Measurements from ENCODE around the gene USP7. TPM values are rescaled to one million over a fixed set of nuclear protein-coding genes. Genes with fewer than 3 reads are reported as not detected.
"Not testable (repeated sequence)": the region's sequence is repeated elsewhere in the genome, so short reads cannot be mapped to it uniquely, and the experiment has no call there.

Gene USP7
- total RNA-seq, 1 donor = 55.3 TPM

DNA sequence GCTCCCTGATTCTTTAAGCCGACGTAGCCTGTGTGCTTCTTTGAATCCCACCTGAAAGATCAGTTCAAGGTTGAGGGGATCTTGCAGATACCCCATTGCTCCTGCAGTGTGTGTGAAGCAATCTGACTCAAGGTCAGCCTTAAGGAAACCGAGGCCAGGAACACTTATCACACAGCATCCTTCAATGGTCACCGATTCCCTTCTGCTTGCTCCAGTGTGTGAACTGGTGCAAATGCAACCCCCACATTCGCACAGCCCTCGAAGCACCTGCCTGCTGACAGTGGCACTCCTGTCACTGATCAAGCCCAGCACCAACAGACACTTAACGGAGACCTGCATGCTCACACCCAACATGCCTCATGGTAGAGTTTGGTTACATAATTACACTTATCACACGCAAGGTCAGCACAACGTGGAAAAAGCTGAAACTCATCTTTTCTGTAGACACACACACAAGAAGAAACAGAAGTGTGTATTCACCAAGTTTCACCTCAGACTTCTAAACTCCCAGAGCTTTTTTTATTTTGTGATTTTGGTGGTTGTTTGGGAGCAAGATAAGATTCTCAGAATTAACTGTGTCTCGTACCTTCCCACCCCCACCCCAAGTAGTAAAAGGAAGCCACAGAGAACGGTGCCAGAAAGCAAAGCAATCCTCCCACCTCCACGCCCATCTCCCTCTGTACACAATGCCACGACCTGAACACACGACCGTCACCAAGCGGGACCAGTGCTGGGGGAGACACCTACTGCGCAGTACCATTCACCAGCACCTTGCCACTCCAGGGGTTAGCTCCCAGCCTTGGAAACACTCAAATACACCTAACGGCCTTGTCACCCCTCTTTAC, 44.4 kb downstream of the USP7 start:
- no peak for DNase-seq (ENCODE audit: low read depth)
- TF ChIP-seq, protein P1, sequence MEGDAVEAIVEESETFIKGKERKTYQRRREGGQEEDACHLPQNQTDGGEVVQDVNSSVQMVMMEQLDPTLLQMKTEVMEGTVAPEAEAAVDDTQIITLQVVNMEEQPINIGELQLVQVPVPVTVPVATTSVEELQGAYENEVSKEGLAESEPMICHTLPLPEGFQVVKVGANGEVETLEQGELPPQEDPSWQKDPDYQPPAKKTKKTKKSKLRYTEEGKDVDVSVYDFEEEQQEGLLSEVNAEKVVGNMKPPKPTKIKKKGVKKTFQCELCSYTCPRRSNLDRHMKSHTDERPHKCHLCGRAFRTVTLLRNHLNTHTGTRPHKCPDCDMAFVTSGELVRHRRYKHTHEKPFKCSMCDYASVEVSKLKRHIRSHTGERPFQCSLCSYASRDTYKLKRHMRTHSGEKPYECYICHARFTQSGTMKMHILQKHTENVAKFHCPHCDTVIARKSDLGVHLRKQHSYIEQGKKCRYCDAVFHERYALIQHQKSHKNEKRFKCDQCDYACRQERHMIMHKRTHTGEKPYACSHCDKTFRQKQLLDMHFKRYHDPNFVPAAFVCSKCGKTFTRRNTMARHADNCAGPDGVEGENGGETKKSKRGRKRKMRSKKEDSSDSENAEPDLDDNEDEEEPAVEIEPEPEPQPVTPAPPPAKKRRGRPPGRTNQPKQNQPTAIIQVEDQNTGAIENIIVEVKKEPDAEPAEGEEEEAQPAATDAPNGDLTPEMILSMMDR (IDR thresholded peaks at IDR 0.05; ENCODE audit: insufficient read depth, low read length) = no peak
- H3K4me3 ChIP-seq (ENCODE audit: low read depth, low read length) = no peak overlapping the region

DNA sequence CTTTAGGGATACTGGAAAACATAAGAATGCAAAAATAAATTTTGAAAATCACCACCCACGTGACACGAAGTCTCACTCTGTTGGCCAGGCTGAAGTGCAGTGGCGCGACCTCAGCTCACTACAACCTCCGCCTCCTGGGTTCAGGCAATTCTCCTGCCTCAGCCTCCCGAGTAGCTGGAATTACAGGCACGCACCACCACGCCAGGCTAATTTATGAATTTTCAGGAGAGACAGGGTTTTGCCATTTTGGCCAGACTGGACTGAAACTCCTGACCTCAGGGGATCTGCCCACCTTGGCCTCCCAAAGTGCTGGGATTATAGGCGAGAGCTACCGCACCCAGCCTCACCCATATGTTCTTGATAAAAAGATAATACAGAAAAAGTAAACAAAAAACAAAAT, 46.4 kb downstream of the USP7 start:
- DNase-seq (ENCODE audit: low read depth); H3K4me3 ChIP-seq (ENCODE audit: low read depth, low read length): not testable (repeated sequence)

DNA sequence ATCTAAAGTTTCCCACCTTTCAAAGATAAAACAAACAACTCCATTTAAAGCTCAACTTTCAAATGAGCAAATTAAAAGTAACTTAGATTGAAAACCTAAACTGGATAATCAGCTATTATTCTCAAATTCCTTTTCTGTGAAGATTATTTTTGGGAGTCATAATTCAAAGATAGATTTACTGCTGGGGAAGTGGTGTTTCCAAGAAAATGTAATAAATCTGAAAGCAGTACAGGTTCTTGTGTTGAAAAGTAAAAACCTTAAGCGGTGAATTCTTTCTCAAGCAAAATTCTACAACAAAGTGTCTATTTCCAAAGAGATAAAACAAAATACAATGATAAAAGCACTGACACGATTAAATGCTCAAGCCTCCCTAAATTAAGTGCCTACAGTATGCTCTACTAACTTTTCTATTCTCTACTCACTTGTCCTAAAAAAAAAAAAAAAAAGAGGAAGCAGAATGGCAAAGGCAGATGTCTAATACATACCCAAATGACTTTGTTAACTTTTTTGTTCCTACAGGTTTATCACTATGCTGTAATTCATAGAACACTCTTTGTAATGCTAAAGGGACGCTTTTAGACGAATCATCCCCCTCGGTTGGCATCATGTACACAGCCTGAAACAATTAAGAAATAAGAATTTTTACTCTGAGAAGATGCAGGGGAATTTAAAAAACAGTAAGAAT, 47.0 kb downstream of the USP7 start:
- TF ChIP-seq, protein P1 (IDR thresholded peaks at IDR 0.05; ENCODE audit: insufficient read depth, low read length) = no peak
- DNase-seq (ENCODE audit: low read depth) = no peak
- H3K4me3 ChIP-seq (ENCODE audit: low read depth, low read length) = no peak overlapping the region

DNA sequence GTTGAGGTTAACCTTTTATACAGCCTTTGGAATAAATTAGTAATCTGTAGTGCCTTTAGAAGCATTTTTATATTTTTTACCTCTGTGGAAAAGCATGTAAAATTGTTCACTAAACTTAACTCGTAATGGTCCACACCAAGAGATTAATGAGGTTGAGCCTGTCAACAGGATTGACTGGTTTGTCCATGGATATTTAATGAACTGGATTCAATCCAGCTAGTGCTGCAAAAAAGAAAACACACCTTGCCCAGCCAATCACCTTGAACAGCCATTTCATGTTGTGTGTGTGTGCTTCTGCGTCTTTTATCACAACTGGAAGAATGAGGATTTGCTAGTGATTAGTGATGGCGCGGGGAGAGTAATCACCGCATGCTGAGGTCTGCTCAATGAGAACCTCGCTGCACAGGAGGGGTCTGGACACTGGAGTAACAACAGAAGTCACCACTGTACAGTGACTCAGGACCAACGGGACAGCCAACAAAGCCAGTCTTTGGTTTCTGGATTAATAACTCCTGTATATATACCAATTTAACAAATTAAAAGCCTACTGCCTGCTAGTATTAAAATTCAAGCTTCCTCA, 47.9 kb downstream of the USP7 start:
- TF ChIP-seq, protein P1 (IDR thresholded peaks at IDR 0.05; ENCODE audit: insufficient read depth, low read length) = no peak
- no peak for DNase-seq (ENCODE audit: low read depth)
- H3K4me3 ChIP-seq (ENCODE audit: low read depth, low read length) = no peak overlapping the region

DNA sequence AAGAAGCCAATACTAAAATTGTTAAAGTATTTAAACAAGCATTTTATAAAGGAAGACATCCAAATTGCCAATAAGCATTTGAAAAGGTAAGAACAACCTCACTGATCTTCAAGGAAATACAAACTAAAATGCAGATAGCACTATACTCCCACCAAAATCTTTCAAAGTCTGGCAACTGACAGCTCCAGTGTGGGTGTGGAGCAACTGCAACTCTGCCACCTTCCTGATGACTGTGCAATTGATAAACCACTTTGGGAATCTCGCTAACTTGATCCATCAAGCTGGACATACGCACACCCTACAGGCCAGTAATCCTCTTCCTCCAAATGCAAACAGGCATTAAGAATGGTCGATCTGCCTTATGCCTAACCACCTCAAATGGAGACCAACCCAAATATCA, 49.6 kb downstream of the USP7 start:
- DNase-seq (ENCODE audit: low read depth) = no peak
- TF ChIP-seq, protein P1 (IDR thresholded peaks at IDR 0.05; ENCODE audit: insufficient read depth, low read length) = no peak
- H3K4me3 ChIP-seq (ENCODE audit: low read depth, low read length) = no peak overlapping the region

DNA sequence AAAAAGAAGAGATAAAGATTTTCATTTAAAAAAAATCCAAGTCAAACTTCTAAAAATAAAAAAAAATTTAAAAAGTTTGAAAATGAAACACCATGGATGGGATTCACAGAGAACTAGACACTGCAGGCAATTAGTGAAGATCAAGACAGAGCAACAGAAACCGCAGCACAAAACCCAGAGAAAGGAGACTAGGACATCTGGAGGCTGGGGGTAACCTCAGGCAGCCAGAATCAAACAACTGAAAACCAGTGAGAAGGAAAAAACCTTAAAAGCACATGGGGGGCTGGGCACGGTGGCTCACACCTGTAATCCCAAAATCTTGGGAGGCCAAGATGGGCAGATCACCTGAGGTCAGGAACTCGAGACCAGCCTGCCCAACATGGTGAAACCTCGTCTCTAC, 50.9 kb downstream of the USP7 start:
- DNase-seq (ENCODE audit: low read depth) = no peak
- TF ChIP-seq, protein P1 (IDR thresholded peaks at IDR 0.05; ENCODE audit: insufficient read depth, low read length) = no peak
- no peak overlapping the region for H3K4me3 ChIP-seq (ENCODE audit: low read depth, low read length)

DNA sequence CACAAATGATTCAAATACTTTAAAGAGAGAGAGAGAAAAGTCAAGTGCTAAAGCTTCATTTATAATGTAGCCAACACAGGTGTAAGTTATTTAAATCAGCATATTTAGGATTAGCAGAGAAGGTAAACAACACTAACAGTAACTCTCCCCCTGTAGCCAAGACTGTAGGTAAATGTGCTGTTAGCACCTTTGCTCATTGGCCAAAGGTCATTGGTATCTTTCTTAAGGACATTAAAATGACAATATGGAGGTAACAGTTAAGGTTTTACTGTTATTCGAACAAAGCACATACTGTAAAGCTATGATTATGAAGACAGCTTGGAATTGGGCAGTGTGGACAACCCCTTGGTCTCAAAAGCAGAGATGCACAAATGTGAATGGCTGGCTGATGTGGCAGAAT, 52.9 kb downstream of the USP7 start:
- no peak overlapping the region for H3K4me3 ChIP-seq (ENCODE audit: low read depth, low read length)
- TF ChIP-seq, protein P1 (IDR thresholded peaks at IDR 0.05; ENCODE audit: insufficient read depth, low read length) = no peak
- DNase-seq (ENCODE audit: low read depth) = no peak
